GM18861 (cell line): Measurements from ENCODE around the gene CFAP74.

Source experiments
- ATAC-seq: cut with Tn5 transposase; IDR thresholded peaks from one replicate; pipeline ENCODE4 v1.9.1; 2021; ENCODE audit not compliant: unreplicated experiment

The CFAP74 gene

GRCh38 chr1:1956101-1956500 is 47.5 kb downstream of the CFAP74 start:
- ATAC-seq: no peak

GRCh38 chr1:1955621-1956094 is 47.9 kb downstream of the CFAP74 start:
- no peak for ATAC-seq

DNA sequence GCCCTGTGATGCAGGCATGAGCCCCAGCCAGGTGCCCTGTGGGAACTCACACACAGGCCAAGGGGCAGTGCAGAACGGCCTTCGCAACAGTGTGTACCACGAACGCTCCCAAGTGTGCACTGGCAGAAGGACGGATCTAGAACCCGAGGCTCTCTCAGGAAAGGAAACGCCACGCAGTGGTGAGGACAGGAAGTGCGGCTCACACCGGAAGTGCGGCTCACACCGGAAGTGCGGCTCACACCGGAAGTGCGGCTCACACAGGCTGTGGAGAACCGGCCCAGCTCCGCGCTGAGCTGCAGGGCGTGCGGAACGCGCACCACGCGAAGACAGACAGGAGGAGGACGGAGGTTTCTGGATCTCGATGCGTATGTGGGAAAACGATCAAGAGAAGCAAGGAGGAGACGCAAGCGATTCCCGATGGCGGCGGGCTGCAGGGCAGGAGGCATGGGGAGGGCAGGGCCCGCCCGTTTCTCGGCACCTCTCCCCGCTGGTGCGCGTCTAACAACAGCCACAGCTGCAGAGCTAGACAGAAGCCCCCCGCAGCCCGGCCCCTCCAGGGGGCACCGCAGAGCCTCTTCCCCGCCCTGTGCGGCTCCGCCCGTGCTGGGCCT is 48.6 kb downstream of the CFAP74 start:
- no peak for ATAC-seq

GRCh38 chr1:1954015-1954414 is 49.6 kb downstream of the CFAP74 start:
- ATAC-seq: no peak

GRCh38 chr1:1950940-1951339 is 52.6 kb downstream of the CFAP74 start:
- ATAC-seq: no peak

DNA sequence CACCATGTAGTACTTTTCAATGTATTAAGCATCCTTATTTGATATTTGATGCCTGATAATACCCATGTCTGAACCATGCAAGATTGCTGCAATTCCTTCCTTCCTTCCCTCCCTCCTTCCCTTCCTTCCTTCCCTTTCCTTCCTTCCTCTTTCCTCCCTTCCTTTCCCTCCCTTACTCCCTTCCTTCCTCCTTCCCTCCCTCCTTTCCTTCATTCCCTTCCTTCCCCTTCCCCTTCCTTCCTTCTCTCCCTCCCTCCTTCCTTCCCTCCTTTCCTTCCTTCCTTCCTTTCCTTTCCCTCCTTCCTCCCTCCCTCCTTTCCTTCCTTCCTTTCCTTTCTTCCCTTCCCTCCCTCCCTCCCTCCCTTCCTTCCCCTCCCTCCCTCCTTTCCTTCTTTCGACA is 54.8 kb downstream of the CFAP74 start:
- ATAC-seq: no peak

- no peak for ATAC-seq
Observed at GRCh38 chr1:1947493-1947892, 56.1 kb downstream of the CFAP74 start.

GRCh38 chr1:1946540-1946939 is 57.0 kb downstream of the CFAP74 start:
- no peak for ATAC-seq

DNA sequence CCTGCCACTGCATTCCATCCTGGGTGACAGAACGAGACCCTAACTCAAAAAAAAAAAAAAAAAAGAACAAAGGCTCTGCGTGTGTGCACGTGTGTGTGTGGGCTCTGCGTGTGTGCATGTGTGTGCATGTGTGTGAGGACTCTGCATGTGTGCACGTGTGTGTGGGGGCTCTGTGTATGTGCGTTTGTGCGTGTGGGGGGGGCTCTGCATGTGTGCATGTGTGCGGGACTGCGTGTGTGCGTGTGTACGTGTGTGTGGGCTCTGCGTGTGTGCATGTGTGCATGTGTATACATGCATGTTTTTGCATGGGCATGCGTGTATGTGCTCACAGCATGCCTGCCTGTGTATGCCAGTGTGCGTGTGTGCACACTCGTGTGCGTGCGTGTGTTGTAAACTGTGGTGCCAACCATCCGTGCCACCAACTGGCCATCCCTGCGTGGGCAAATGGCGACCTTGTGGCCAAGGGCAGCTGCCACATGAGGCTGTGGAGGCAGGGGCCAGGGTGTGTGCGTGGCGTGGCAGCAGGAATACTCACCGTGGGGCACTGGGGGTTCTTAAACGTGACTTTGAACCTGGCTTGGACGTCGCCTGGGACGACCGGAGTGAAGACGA is 57.7 kb downstream of the CFAP74 start:
- no peak for ATAC-seq

DNA sequence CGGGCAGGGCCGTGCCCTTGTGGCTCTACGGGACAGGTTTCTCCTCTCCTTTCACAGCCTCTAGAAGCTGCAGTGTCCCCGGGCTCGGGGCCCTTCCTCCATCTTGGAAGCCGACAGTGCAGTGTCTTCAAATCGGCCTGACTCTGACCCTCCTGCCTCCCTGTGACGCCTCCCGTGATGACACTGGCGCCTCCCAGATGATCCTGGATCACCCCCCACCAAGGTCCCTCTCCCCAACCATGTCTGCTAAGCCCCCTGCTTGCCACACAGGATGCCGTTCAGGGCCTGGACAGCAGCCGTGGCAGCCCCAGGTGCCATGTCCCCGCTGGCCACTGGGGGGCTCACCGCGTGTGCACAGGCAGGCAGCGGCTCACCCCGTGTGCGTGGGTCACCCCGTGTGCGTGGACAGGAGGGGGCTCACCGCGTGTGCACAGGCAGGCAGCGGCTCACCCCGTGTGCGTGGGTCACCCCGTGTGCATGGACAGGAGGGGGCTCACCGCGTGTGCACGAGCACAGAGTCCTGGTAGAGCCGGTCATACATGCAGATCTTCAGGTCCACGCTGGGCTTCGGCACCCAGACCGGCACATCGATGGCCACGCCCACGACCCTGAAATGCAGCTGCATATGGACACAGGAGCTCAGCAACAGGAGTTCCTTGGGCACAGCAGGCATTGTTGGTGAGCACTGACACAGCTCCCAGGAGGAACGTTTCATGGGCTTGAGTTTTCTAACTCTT is 59.6 kb downstream of the CFAP74 start:
- no peak for ATAC-seq

DNA sequence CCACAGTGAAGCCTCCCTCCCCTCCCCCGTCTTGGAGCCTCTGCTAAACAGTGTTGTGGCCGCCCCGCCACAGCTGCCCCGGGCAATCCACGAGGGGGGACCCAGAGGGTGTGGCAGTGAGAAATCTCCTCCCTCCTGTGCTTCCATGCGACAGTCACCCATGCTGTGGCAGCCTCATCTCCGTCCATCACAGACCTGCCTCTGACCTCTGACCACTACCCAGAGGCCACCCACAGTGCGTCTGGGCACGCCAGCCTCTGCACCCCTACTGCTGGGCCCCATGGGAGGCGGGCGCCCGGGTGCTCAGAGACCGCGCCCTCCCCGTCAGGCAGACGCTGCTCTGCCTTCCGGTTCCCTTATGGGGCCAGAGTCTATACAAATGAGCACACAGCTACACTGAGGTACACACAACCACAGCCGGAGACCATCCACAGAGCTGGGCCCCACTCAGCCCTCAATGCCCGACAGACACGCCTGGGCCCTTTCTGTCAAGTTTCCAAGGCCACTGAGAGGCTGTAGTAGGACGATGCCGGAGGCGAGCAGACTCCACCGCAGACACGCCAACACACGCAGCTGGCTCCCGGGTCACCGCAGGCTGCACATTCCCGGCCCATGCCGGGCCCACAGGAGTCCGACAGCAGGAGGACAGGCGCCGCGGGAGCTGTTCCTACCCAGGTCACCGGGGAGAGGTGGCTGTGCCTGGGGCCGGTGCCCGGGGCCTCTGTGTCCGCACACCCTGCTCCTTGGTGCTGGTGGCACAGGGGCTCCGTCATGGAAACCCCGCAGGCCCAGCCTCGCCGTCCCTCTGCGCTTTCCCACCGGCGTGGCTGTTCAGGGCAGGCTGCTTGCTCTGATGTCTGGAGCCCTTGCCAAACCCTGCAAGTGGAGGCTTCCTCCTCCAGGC is 60.6 kb downstream of the CFAP74 start:
- no peak for ATAC-seq

DNA sequence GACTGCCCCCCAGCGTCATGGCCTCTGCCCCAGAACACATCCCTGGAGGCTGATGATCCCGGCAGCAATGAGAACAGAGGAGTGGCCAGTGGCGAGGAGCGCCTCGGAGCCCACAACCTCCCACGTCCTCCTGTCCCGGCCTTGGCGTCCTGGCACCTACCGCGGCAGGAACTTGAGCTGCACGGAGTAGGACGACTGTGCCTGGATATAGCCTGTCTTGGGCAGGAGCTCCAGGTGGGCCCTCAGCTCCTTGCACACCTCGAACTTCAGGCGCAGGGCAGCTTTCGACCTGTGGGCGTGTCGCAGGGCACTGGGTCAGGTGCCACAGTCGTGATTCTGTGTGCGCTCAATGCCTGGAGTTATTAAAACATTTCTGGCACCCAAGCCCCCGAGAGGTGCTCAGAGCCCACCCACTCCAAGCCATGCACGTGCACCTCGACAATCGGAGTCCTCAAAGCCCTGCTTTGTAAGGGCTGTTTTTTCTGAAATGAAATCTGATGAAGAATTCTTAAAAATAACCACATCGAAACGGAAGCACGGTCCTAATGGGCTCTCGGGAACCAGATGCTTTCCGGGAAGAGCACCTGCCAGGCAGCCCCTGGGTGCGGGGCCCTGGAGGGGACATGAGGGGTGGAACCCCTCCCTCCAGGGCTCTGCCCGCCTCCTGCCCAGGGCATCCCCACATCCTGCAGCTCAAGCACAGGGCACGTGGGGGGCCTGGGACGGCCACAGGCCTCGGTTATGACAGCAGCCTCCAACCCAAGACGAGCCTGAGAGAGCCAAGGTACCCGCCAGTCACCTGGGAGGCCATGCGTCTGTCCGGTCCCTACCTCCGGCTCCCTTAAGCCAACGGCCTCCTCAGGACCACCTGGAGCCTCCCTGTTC is 61.5 kb downstream of the CFAP74 start:
- ATAC-seq: no peak

DNA sequence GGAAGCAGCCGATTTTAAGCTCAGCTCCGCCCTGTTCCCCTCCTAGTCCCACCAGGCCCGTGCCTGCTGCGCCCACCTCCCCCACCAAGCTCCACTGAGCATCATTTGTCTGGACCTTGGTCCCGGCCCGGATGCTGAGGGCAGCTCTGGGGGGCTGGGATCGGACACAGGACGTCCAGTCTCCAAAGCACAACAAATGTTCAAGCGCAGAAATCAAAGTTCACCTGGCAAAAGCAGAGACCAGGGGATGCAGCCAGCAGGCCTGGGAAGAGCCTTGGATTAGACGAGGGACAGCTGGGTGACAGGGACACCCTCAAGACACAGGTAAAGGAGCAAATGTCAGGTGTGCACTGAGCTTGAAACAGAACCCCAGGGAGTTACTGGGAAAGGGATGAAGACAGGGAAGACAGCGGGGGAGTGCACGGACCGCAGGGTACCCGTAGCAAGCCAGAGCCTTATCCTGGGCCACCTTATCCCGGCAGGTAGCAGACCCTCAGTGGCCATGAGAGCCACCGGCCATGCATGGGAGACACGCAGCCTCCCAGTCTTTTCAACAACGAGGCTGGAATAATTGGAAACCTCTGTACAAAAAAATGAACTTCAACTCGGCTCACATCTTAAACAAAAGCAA is 62.3 kb downstream of the CFAP74 start:
- ATAC-seq: no peak

DNA sequence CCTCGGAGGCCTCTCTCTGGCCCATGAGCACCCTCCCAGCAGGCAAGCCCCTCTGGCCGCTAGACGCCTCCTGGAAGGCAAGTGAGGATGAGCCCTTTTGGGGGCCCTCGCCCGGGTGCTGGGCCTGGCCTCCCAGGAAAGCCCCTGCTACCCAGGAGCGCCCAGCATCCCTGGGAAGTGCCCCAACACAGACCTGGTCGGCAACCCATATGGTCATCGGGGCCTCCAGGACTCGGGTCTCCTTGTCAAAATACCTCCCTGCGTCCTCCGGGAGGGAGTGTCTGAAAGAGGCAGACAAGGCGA is 63.5 kb downstream of the CFAP74 start:
- no peak for ATAC-seq

GRCh38 chr1:1939296-1940122 is 64.1 kb downstream of the CFAP74 start:
- ATAC-seq: no peak

GRCh38 chr1:1938613-1939295 is 64.8 kb downstream of the CFAP74 start:
- no peak for ATAC-seq

DNA sequence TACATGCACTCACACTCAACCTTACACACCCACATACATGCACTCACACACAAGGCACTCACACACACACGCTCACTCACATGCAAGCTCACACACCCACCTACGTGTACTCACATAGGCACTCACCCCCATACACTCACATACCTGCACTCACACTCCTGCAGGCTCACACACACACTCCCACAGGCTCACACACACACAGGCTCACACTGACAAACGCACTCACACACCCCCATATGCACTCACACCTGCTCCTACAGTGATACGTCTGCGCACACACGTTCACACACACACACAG is 65.4 kb downstream of the CFAP74 start:
- ATAC-seq: no peak

DNA sequence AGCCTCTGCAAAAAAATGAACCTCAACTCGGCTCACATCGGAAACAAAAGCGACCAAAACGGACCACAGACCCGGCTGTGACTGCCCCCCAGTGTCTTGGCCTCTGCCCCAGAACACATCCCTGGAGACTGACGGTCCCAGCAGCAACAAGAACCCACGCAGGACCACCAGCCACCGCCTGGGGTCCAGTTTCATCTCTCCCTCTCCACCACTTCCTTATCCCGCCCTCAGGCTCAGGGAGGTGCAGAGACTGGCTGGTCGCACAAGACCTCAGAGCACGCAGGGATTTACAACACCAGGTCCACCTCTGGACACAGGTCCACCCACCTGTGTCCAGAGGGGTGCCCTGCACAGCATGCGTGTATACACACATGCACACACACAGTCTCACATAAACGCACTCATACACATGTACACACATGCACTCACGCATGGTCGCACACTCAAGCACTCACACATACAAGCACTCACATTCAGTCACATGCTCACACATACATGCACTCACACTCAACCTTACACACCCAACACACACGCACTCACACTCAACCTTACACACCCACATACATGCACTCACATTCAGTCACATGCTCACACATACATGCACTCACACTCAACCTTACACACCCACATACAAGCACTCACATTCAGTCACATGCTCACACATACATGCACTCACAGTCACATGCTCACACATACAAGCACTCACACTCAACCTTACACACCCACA is 65.9 kb downstream of the CFAP74 start:
- no peak for ATAC-seq
